ENCODE data around the gene P3H4.

- TF ChIP-seq CTCF (IDR thresholded peaks at IDR 0.05): no peak
- no peak for TF ChIP-seq POLR2AphosphoS5 (IDR thresholded peaks at IDR 0.05)
- TF ChIP-seq POLR2A (IDR thresholded peaks at IDR 0.05): no peak
These were observed 48.9 kb downstream of the P3H4 start for GRCh38 chr17:41762841-41763240.
